GM21381 (cell line): Measurements from ENCODE around the gene MXI1.
A peak's percentile ranks its signal among the peaks of the same experiment; 100 is the strongest.
"Not testable (repeated sequence)": the region's sequence is repeated elsewhere in the genome, so short reads cannot be mapped to it uniquely, and the experiment has no call there.

Source experiments
- ATAC-seq: cut with Tn5 transposase; IDR thresholded peaks from one replicate; pipeline ENCODE4 v1.9.1; 2021; ENCODE audit warnings: mild to moderate bottlenecking, moderate library complexity; ENCODE audit not compliant: unreplicated experiment

MXI1 gene

DNA sequence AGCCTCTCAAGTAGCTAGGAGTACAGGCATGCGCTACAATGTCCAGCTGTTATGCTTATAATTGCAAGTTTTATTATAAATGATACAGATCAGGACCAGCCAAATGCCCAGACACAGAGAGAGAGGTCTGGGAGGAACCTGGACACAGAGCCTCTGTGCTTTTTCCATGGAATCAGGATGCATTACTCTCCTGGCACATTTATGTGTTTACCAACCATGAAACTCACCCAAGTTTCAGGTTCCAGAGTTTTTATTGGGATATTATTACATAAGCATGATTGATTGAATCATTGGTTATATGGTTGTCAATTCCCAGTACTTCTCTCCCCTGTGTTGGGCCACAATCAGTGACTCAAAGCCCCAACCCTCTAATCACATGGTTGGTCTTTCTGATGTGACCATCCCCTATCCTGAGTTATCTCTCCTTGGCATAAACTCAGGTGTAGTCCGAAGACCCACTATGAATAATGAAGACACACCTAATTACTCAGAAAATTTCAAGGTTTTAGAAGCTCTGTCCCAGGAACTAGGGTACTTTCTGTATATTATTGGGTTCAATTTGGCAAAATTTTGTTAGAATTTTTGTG, 30.6 kb downstream of the MXI1 start:
- no peak for ATAC-seq

DNA sequence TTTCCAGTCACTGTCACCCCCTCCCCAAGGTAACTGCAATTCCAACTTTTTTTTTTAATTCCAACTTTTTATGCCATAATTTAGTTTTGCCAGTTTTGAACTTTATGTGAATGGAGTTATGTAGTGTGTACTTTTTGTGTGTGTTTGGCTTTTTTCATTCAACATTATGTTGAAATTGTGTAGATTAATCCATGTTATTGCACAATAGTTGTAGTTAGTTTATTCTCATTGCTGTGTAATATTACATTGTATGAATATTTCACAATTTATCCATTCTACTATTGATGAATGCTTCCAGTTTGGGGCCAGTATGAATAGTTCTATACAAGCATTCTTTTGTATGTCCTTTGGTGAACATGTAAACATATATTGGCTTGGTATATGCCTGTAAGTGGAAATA, 32.5 kb downstream of the MXI1 start:
- no peak for ATAC-seq

DNA sequence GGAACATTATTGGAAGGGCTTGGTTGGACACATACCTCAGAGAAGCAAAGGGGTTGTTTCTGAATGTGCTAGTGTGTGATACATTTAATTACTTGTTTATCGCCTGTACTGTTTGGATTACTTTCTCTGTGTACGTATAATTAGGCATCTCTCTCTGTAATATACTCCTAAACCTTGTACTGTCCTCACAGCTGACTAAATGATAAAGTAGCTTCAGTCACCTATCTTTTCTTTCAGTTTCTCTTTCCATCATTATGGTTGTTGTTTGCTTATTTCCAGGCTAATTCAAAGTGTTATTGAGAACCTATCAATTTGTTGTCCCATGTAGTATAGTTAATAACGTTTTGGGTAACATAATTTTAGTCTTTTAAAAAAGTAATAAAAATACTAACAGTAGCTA, 34.0 kb downstream of the MXI1 start:
- ATAC-seq = no peak

DNA sequence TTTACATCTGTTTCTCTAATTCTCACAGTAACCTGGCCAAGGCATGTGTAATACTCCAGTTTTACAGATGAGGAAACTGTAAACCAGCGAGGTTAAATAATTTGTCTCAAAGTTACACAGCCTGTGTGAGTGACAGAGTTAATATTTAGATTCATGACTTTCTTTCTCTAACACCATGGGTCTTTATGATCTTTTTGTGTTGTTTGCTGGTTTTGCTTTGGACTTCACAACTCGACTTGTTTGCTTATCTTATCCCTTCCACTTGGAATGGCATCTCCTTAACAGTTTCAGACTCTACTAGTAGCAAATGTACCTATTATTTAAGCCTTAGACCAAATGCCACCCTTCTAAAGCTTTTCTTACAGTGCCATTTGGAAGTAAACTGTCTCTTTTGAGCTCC, 34.4 kb downstream of the MXI1 start:
- no peak for ATAC-seq

DNA sequence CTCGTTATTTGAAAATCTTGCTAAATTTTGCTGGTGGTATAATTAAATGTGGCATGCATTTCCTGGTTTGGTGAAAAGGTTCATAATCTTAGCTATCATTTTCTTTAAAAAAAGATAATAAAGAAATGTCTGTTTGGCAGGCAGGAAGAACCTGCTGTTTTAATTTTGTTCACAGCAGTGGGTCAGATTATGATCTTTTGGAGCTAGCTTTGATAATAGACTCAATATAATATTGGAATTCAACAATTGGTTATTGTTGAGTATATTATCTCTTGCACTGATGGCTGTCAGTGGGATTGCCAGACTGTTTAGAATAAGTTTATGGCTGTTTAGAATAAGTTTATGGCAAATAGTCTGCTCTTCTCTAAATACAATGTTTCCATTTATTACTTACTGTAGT, 35.1 kb downstream of the MXI1 start:
- ATAC-seq = no peak

DNA sequence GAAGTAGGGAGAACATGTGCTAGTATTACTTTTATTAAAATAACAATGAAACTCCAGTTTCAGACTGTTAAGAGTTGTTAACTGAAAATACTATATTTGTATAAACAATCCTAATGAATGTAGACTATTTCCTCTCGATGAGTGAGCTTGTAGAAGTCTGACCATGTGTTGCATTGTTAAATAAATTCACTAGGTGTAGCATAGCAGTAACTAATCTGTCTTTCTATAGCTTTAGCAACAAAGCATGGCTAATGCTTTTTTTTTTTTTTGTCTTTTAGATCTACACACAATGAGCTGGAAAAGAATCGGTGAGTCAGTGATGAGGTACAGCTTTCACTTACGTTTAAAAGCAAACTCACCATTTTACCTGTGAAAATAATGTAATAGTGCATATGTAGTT, 37.1 kb downstream of the MXI1 start:
- ATAC-seq = no peak

DNA sequence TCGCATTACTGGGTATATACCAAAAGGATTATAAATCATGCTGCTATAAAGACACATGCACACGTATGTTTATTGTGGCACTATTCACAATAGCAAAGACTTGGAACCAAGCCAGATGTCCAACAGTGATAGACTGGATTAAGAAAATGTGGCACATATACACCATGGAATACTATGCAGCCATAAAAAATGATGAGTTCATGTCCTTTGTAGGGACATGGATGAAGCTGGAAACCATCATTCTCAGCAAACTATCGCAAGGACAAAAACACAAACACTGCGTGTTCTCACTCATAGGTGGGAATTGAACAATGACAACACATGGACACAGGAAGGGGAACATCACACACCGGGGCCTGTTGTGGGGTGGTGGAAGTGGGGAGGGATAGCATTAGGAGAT, 40.4 kb downstream of the MXI1 start:
- not testable (repeated sequence) for ATAC-seq

DNA sequence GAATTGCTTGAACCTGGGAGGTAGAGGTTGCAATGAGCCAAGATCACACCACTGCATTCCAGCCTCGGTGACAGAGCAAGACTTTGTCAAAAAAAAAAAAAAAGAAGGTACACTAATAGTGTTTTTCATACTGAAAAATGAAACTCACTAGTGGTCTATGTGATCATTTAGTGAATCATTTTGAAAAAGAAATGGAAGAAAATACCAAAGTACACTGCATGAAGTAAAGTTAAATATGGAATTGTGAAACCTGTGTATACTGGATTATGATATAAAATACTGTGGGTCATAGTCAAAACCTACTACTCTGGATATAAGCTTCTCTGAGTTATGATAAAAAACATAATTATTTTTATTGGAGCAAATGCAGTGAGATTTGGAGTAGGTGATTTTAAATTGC, 42.1 kb downstream of the MXI1 start:
- ATAC-seq = peak; percentile 51

DNA sequence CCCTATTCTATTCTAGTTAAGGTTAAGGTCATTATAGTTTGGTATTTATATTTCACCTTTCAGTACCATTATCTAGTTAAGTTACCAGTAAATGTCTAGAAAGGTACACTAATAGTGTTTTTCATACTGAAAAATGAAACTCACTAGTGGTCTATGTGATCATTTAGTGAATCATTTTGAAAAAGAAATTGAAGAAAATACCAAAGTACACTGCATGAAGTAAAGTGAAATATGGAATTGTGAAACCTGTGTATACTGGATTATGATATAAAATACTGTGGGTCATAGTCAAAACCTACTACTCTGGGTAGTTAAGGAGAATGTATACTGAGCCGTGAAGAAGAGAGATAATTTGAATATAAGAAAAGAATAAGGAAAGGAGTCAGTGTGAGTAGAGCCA, 44.0 kb downstream of the MXI1 start:
- peak; percentile 84 for ATAC-seq

DNA sequence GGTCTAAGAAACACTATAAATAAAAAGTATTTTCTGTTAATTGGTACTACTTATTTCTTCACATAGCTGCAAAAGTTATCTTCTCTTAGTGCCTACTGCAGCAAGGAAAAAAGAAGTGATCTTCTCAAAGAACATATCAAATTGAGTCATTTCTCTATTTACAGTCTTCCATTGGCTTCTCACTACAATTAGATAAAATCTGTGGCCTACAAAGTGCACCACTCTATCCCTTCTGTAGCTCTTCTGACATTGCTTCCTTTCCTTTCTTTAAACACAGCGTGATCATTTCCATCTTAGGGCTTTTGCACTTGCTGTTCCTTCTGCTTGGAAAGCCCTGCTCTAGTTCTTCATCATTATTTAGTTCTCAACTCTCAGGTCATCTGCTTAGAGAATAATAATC, 44.7 kb downstream of the MXI1 start:
- ATAC-seq = no peak

DNA sequence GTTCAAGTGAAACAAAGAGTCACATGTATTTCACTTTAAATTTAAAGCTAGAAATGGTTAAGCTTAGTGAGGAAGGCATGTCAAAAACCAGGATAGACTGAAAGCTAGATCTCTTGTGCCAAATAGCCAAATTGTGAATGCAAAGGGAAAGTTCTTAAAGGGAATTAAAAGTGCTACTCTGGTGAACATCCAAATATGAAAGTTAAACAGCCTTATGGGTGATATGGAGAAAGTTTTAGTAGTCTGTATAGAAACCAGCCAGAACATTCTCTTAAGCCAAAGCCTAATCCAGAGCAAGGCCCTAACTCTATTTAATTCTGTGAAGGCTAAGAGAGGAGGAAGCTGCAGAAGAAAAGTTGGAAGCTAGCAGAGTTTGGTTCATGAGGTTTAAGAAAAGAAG, 47.1 kb downstream of the MXI1 start:
- ATAC-seq = no peak

DNA sequence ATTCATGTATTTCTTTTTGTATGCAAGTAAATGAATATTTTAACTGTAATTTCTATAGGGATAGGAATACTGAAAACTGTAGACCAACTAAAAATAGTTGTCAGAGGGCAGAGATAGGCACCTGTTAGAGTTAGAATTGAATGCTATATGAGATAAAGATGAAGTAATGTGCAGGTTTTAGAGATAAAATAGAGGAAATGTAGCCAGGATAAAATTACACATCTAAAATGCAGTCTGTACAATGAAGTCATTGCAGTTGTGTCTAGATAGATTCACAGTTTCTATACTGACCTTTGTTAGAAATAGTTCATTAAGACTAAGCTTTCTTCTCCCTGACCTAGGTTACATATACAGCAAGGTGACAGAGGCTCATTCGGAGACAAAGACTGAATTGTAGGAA, 51.1 kb downstream of the MXI1 start:
- no peak for ATAC-seq

DNA sequence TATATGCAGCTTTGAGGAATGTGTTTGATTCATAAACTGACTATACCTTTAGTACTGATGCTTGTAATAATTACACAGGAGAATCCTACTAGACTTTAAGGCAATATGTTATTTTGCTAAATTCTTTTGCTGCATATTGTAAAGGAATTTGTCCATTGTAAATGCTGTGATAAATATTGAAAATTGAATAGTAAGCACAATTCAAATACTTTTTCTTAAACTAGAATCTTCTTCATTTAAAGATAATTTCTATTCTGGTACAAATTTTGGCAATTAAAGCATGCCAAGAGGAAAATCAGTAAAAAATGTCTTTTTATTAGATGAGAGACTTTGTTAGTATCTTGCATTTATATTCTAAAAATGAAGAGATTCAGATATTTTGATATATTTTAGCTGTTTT, 51.9 kb downstream of the MXI1 start:
- ATAC-seq = no peak

DNA sequence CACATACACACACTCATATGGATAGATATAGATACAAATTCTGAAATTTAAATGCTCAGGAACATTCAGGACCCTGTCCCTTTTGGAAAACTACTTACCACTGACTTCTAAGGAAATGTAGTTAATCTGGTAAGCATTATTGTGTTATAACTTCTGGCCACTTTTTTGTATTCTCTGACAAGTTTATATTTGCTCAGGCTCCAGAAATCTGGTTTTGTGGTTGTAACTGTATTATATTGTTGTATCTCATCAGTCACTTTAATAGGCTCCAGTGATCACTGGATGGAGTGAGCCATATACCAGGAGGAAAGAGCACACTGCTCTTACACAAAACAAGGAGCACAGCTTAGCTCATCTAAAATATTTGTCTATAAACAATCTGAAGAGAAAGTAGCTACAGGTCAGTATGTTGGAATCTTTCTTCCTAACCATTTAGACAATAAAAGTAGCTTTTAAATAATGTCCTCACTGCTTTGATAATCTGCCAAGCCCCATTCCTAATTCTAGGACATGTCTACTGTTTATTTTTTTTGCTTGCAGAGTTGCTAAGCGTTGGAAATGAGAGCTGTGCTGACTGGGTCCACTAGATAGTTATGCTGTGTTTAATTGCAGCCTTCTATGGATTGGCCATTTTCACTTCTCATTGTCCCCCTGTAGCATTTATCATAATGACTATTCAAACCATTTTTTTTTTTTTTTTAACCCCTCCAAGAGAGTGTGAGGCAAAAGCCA, 53.5 kb downstream of the MXI1 start:
- ATAC-seq = no peak

DNA sequence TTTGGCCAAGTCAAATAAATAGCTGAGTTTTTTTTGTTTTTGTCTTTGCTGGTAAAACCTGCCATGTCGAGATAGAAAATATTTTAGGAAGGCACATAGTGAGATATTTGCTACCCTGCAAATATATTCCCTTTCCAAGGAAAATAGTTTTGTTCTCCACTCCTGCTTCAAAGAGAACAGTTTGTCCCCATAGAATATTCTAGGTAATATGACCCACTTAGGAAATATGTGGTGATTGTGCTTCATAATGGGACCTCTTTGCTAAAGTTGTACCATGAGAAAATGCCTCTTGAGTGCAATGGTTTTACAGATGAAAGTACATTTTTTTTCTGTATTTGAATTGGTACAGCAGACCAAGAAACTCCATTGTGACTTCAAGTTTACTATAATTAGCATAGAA, 55.8 kb downstream of the MXI1 start:
- no peak for ATAC-seq

DNA sequence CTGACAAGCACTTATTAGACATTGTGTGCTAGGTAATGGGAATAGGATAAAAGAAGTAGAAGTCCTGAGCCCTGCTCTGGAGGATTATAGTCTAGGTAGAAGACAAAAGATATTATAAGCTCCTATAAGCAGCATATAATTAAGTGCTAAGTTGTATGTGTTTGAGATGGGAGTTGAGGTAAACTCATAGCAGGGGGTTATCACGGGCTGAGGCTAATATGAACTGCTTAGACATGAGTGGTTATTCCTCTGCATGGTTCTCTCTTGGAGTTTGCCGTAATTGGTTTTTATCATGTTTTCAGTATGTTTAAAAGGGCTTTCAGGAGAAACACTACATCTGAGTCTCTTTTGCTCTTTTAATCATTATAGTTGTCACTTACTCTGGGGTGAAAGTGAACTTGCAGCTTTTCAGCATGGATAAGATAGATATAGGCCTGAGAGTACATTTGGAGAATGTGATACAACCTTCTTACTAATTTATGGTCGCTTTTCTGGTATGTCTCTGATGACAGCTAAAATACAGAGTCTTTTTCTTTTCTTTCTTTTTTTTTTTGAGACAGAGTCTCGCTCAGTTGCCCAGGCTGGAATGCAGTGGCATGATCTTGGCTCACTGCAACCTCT, 58.3 kb downstream of the MXI1 start:
- ATAC-seq = no peak

DNA sequence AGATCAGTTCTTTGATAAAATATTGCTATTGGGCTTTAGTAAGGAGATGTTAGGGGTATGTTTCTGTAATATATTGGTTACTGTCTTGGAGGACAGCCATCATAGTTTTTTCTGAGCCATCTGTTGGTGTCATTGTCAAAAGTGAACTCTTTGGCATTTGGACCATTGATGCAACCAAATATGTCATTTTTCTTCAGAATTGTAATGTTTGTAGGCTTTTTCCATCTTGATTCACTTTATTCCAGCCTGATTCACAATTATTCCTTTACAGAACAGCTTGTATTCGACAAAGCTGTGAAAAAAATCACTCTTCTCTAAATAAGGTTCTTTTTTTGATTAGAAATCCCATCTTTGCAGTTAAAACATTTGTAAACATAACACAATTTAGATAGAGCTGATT, 59.9 kb downstream of the MXI1 start:
- no peak for ATAC-seq

DNA sequence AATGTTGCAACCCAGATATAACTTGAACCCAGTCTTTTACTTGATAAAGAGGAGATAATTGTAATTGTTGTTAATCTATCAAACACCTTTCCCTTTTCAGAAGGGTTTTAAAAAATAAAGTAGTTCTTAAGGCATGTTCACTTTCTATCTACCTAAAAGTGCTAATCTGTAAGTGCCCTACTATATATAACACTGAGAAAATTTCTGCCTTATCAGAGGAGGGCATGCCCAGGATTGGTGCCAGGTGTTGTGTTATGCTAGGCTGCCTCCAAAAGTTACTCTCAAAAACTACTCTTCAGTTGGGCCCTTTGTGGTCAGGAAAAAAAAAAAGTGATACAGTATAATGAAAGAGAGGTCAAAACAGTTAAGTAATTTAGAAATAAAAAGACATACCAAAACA, 61.0 kb downstream of the MXI1 start:
- no peak for ATAC-seq

DNA sequence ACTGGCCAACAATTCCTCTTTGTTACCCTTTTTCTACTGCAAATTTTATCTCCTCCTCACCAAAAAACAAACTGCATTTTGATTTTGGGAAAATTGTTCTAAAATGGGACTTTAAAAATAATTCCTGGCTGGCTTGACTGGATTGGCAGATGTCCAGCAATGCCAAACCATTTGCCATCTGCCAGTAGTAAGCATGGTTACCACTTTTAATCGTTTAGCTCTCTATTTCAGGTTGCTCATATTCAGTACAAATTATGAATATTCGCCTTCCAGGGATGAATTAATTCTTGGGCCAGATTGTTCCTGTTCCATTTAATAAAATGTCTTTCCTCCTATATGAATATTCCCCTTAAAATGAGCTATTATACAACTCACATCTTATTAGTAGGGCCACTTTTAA, 61.6 kb downstream of the MXI1 start:
- ATAC-seq = no peak

DNA sequence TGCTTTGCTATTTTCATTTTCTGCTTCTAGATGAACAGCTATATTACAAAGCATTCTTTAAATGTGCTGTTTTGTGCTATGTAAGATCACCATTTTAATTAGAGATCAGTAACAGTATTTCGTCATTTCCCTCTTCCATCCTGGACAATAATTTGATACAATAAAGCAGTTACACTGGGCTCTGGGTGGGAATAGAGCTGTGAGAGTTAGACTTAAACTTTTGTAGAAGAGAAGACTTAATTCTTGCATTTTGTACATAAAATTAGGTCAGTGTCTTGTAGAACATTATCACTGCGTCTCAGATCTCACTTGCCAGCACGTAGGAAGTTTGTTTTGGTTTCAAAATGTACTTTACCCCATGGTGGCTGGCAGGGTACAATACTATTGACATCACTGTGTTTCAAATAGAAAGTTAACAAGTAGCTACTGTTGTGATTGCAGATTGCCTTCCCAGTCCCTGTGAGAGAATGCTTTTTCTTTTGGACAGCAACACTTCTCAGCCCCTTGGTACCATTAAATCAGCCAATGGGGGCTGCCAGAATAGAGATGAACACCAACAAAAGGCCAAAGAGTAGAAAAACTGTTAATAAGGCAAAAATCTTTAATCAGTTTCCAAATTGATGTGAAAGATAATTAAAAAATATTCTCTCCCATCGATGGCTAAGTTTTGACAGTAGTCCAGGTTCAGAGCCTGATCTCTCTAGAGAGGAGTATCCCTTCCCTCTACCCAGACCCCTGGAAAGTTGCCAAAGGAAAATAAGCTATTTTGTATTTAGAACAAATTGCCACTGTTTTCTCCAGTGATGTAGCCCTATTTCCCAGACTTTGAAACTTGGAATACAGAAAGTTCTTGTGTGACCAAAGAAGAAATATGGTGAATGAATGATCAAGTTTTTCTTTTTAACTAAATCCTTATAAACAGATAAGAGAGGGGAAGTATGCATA, 62.2 kb downstream of the MXI1 start:
- ATAC-seq = peak; percentile 64

DNA sequence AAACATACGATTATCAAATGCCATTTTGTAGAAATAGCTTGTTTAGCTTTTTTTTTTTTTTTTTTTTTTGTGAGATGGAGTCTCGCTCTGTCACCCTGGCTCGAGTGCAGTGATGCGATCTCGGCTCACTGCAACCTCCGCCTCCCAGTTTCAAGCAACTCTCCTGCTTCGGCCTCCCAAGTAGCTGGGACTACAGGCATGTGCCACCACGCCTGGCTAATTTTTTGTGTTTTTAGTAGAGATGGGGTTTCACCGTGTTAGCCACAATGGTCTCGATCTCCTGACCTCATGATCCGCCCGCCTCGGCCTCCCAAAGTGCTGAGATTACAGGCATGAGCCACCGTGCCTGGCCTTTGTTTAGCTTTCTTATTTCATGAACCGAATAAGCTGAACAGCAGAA, 65.6 kb downstream of the MXI1 start:
- not testable (repeated sequence) for ATAC-seq
